Astrocyte of the cerebellum (primary cell): ENCODE results near the gene KRT6C.

ENCODE experiments used
- DNase-seq: peaks from one replicate; pipeline ENCODE4 v3.0.0-alpha.2; 2011; ENCODE audit warnings: low read depth
- H3K4me3 ChIP-seq: 2 replicates; pipeline ENCODE4 v1.5.1; 2011; ENCODE audit warnings: mild to moderate bottlenecking, low read depth, low read length, moderate library complexity
- in situ Hi-C: cut with HindIII; loops from 2 replicates; pipeline ENCODE4 v1.10.0; 2017; ENCODE audit warnings: low sequenced_read_pairs
- TF ChIP-seq, protein P1 (sequence below): IDR thresholded peaks from 2 replicates; pipeline ENCODE4 v1.5.1; 2012; ENCODE audit warnings: low read length, low read depth, moderate library complexity, mild to moderate bottlenecking; ENCODE audit errors: missing control alignments

Gene KRT6C

DNA sequence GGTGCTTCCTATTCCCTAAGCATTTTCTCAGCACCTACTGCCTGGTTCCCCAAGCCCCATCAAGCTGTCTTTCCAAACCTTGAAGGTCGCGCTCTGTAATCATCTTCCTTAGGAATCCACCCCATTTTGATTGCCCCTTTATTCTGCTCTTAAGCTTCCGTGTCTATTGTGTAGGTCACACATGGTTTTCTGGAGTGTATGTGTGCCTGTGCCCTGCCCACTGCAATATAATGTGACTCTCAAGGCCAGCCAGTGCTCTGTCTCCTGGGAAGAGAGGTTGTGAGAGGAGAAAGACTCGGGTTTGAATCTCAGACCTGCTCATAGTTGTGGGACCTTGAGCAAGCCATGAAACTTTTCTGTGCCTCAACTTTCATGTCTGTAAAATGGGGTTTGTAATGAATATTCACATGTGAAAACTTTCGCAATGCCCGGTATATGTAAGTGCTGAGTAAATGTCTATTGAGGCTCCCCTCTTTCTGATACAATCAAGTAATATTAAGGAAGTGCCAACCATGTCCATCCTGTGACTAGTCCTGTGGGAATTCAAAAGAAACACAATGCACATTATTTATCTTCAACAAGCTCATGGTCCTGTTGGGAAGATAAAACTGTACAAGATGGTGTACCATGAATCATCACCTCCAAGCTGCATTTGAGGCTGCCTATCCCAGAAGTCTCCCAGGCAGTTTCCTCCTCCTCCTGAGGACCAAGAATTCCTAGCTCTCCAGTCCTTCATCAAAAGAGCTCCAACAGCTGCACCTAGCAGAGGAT lies 38.7 kb downstream of the KRT6C start:
- in situ Hi-C loops, result no loop called here
- TF ChIP-seq, protein P1, sequence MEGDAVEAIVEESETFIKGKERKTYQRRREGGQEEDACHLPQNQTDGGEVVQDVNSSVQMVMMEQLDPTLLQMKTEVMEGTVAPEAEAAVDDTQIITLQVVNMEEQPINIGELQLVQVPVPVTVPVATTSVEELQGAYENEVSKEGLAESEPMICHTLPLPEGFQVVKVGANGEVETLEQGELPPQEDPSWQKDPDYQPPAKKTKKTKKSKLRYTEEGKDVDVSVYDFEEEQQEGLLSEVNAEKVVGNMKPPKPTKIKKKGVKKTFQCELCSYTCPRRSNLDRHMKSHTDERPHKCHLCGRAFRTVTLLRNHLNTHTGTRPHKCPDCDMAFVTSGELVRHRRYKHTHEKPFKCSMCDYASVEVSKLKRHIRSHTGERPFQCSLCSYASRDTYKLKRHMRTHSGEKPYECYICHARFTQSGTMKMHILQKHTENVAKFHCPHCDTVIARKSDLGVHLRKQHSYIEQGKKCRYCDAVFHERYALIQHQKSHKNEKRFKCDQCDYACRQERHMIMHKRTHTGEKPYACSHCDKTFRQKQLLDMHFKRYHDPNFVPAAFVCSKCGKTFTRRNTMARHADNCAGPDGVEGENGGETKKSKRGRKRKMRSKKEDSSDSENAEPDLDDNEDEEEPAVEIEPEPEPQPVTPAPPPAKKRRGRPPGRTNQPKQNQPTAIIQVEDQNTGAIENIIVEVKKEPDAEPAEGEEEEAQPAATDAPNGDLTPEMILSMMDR, result no peak
- no peak for DNase-seq
- no peak overlapping the region for H3K4me3 ChIP-seq

DNA sequence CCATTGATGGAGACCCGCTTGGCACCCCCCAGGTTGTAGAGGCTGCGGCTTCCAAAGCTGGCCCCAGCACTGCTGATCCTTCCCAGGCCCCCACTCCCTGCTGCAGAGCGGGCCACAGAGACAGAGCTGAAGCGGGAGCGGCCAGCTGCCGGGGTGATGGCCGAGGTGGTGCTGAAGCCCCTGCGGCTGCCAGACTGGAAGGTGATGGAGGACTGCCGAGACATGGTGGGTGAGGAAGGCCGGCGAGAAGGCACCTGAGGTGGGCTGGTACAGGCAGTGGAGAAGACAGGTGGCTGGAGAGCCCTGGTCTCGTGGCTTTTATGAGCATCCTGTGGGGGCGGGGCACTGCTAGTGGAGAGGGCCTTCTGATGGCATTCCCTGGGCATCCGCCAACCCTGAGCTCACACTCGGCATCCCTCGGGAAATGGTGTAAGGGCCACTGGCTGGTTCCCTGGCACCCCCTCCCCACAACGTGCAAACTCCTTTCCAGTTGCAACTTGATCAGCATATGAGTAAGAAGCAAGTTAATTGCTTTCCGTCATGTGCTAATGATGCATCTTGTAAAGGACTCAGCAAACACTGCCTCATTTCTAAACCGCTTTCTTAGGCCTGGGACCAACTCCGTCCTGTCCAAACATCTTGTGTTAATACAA lies 39.4 kb downstream of the KRT6C start, which contains the start of gene KRT75:
Gene KRT75, minus strand, starts transcription at position 291 of the 653 bp plus-strand sequence. Its CDS starts 67 bp downstream, at position 224.
- no peak for DNase-seq
- H3K4me3 ChIP-seq, result no peak within 1 kb of the TSS
- TF ChIP-seq, protein P1, result no peak
- in situ Hi-C loops, result no loop called here

DNA sequence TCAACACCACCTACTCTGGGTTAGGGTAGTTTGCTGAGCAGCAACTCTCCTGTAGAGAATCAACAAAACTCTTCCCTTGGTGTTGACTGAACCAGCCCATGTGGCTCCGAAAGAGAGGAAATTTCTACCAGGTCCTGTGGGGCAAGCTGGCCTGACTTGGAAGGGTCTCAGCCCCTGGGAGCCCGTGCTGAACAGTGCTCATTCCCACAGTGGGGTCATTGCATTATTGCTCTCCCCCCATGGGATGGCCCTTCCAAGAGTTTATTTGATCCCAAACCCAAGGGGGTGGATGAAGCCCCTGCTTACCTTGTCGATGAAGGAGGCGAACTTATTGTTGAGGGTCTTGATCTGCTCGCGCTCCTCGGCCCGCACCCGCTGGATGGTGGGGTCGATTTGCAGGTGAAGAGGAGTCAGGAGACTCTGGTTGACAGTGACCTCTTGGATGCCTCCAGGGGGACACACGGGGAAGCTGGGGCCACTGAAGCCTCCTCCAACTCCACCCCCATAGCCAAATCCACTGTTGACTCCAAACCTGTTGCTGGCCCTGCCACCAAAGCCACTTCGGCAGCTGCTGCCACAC lies 40.0 kb downstream of the KRT6C start:
- in situ Hi-C loops, result no loop called here
- no peak for DNase-seq
- H3K4me3 ChIP-seq, result no peak overlapping the region
- TF ChIP-seq, protein P1, result no peak

DNA sequence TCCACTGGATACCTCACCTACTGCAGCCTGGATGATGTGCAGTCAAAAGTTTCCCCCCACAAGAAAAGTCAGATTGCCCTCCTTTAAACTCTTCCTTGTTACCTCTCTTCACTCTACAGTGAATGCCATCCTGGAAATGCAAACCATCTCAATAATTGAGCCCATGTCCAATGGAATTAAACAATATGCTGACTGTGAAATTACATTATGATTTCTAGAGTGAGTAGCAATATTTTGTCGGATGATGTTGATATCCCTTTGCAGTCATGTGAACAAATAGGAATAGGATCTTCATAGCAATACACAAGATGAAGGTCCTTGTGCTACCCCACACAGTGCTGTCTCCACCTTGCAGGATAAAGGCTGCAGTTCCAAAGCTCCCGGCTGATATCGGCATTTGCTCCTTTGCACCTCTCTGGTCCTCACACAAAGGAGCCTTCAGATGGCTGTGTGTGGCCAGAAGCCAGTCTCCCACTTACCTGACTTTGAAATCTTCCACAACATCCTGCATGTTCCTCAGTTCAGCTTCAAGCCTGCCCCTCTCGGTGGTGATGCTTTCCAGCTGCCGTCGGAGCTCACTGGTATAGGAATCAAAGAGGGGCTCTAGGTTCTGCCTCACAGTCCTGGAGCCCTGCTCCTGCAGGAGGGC lies 40.9 kb downstream of the KRT6C start:
- TF ChIP-seq, protein P1, result no peak
- no peak overlapping the region for H3K4me3 ChIP-seq
- in situ Hi-C loops, result no loop called here
- no peak for DNase-seq

DNA sequence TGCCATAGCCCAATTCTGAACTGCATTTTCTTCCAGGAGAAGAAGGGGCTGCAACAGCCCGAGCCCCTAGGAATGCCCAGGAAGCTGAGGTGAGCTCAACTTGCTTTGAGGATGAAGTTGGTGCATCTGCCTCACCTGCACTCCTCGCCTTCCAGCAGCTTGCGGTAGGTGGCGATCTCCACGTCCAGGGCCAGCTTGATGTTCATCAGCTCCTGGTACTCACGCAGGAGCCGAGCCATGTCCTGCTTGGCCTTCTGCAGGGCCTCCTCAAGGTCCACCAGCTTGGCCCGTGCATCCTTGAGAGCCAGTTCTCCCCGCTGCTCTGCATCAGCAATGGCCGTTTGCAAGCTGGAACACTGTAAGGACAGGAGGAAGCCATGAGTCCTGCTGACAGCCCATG lies 45.5 kb downstream of the KRT6C start:
- DNase-seq, result no peak
- TF ChIP-seq, protein P1, result no peak
- H3K4me3 ChIP-seq, result no peak overlapping the region
- in situ Hi-C loops, result no loop called here

DNA sequence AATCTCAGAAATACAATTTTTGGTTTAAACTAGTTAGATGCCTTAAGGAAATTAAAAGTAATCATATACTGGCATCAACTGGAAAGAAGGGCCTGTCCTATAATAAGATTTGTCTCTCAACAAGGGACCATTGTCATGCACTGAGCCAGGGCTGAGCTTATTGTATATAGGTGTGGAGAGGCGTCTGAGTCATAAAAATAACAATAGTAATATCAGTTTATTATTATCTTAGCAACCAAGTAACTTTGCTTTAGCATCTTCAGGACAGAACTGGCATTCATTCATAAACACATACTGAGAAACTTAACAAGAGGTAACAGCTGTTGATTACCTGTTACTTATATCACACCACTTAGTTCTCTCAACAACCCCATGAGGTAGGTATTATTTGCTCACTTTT lies 46.5 kb downstream of the KRT6C start:
- no peak for DNase-seq
- H3K4me3 ChIP-seq, result no peak overlapping the region
- TF ChIP-seq, protein P1, result no peak
- in situ Hi-C loops, result no loop called here
